NCI-H1417 (cell line): ENCODE measurements around the gene DIP2C.

Experiments
- DNase-seq, 3 experiments: peaks; one replicate each; lab custom pipeline; 2025; lab: John Stamatoyannopoulos, UW

Gene DIP2C

DNA sequence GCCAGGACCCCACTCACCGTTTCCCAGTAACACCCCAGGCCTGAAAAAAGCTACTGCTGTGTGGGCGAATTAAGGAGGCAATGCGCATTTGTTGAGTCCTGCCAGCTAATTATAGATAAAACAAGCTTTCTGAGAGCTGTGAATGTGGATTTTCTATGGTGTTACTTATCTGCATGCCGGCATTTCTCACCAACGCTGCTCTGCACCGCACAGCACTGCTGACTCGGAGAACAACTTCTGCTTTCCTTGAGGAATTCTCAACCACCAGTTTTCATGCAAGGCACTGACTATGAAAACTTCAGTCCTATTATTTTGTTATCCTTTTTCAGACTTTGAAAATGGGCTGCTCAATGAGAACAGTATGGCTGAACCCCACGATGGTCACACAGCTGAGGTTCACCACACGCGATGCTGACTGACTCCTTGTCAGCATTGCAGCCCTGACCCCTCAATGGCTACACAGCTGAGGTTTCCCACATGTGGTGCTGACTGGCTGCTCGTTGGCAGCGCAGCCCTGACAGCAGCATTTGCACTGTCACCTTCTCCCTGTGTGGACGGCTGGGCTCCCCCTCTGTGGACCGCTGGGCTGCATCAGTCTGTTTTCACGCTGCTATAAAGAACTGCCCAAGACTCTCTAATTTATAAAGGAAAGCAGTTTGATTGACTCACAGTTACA lies 190.6 kb downstream of the DIP2C start:
- no peak for DNase-seq

DNA sequence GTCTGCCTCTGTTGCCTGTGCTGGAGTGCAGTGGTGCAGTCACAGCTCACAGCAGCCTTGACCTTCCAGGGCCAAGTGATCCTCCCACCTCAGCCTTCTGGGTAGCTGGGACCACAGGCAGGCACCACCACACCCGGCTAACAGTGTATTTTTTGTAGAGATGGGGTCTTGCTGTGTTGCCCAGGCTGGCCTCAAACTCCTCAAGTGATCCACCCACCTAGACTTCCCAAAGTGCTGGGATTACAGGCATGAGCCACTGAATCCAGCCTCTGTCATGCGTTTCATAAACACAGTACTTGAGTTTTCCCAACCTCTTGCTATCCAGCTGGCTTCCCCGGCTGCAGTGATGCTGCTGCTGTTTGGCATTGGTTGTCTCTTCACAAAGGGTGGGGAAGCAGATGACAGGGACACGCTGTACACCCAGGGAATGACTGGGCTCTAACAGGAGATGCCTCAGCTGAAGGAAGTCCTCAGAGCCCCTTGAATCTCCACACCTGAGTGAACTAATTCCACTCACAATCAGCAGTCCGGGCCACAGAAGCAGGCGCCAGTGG lies 191.5 kb downstream of the DIP2C start:
- DNase-seq: peak in 1 of 3 experiments; percentile 77

DNA sequence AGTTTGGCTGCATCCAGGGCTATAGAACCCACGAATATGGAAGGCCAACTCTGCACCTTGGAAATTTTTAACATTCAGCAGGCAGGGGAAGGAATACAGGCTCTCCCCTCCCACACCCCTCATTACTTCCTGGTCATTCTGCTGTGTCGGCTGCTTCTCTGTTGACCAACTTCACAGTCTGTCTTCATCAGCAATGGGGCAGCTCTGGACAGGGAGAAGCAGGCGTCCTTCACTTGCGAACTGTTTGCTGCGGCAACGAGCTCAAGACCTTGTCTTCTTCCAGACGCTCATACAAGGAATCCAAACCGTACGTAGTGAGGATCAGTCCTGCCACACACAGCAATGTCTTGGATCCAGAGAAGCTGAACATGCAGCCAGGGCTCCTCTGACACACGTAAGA lies 192.2 kb downstream of the DIP2C start:
- no peak for DNase-seq

DNA sequence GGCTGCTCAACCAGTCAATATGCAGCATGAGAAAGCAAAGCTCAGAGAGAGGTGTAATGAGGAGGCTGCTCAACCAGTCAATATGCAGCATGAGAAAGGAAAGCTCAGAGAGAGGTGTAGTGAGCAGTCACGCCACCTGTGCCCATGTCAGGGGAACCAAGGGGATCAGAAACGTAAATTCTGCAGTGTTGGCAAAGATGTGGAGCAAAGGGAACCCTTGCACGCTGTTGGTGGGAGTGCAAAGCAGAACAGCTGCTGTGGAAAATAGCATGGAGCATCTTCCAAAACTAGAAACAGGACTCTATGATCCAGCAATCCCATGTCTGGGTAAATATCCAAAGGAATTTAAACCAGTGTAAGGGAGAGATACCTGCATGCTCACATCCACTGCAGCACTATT lies 194.9 kb downstream of the DIP2C start:
- no peak for DNase-seq

DNA sequence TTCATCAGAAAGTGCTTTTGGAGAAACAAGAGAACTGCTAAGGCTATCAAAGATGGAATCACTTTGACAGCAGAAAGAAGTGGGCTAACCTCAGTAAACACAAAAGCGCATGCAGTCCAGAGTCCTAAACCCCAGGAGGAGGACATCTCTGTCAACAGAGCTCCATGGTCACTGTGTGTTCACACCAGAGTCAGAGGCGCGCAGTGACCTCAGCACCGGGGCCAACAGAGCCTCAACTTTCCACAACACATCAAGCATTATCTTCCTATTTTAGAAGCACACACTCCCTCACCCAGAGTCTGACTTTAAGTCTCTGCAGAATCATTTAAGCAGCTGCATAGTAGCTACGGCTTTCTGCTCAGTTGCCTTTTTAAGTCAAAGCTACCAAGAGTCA lies 195.3 kb downstream of the DIP2C start:
- no peak for DNase-seq

DNA sequence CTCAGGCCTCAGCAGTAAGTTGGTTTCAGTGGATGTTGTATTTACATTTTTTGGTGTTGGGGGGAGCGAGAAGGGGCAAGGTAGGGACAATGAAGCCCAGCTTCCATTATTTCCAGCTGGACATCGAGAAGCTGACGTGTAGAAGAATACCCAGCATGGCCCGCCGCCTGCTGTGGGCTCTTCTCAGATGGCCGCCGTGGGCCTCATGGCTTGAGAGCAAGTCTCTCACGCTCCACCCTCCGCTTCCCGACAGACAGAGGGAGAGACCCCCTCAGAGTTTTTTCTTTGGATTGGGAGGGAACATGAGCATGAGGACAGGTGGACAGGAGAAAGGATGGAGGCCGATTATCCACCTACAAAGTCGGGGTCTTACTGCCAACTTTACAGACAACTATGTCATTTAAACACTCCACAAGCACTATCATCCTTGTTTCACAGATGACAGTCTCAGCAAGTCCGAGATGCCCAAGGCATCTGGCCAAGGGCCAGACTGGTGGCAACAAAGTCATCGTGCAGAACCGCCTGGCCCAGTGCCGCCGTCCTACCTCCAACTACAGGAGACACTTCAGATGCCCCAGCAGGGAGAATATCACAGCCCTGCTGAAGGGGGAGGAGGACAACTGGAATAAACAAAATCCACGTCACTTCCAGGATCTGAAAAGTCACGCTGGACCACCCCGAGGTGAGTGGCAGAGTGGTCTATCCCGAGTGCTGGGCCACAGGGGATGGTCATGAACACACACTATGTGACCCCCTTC lies 195.9 kb downstream of the DIP2C start:
- DNase-seq: no peak

DNA sequence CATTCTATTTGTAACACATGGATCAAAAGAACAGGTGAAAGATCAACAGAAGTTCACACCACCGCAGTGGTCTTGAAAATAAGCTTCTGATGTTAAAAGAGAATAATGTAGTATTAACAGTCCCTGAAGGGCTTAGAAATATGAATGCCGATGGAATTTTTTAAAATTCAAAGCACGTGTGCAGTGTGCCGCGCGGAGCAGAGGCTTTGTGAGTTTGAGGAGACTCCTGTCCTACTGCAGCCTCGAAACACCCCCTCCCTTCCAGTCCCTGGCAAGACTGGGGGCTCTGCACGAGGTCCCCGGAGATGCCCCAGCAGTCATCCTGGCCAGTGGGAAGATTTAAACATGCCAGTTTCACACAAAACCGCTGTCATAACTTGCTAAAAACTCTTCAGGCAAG lies 196.6 kb downstream of the DIP2C start:
- DNase-seq: no peak

DNA sequence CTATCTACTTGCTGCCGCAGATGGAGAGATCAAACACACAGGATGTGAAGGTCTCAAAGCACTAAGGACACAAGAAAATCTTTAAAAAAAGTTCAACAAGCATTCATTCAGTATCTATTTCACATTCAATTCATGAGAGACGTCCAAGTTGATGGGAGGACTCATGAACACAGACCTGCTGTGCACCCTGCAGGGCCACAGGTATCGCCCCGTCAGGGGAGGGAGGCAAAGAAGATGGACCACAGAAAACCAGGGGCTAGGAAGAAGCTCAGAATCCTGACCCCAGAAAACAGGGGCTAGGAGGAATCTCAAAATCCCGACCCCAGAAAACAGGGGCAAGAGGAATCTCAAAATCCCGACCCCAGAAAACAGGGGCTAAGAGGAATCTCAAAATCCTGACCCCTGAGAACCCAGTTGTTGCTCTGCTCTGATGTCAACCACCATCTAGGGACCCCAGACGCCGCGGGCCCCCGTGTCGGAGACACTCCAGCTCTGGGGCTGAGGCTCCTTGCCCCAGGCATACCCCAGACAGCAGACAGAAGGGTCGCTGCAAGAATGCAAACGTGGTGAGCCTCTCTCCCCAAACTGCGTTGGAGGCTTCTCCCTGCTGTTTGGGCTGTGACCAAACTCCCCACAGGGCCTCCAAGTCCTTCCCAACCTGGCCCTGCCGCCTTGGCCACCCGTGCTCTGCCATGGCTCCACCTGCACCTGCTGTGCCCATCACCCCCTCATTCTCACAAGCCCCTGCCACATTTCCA lies 197.6 kb downstream of the DIP2C start:
- DNase-seq: no peak

DNA sequence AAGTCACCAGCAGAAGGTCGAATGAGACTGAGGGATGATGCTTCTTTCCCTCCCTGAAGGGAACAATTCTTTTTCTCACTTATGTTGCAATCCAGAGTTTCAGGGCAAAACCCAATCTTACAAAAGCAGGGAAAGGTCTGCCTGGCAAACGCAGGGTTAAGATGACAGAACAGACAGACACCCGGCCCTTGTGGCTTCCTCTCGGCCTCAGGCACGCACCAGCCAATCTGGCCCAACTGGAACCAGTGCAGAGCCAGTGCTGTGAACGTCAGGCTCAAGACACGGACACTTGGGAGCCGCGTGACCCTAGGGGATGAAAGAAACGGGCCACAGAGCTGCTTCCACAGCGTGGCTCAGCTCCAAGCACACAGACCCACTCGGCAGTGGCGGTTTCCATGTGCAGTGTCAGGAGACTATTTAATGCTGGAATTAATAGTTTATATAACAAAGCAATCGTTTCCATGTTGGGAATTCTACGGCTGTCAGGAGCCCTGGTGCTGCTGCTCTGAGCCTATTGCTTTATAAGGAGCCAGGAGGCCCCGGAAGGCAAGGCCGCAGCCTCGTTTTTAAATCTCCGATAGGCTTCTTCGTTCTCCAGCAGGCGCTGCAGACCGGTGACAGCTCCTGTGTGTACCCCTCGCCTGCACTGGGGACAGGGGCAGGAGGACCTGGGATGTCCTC lies 198.4 kb downstream of the DIP2C start:
- no peak for DNase-seq

DNA sequence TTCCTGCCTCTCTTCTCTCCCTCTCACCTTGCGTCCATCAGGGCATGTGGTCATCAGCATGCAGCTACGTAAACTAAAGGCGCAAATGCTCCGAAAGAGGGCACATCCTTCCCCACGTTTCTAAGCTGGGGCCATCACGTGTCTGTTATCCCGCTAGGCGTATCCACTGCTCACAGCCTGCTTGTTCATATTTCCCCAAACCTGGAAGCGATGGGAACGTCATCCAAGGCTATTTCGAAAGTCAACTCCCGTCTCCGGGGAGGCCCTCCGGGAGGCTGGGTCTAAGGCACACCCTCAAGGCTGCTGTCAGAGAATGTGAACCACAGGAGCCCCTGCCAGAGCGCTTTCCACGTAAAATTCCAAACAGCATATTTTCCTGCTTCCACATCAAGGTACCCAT lies 199.2 kb downstream of the DIP2C start:
- DNase-seq: no peak

DNA sequence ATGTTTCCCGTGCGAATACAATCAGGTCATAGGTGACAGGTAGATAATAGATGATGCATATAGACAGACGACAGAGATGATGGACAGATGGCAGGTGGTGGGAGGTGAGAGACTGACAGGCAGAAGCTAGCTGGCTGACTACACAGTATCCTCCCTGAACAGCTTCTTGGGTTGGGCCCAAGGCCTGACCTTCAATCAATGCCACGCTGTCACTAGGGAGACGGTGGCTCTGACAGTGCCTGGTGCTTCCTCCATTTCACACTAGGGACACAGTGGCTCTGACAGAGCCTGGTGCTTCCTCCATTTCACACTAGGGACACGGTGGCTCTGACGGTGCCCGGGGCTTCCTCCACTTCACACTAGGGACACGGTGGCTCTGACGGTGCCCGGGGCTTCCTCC lies 200.1 kb downstream of the DIP2C start:
- no peak for DNase-seq

DNA sequence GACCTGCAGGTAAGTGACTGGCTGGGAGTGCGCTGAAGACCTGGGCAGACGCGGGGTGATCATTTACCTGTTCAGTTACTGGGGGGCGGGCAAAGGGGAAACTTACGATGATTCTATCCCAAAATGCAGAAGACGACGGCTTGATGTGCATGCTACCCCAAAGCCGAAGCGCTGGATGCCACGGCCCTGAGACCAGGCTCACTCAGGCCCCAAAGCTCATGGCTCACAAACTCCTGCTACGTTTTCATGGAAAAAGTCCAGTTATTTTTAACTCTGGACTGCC lies 200.6 kb downstream of the DIP2C start:
- no peak for DNase-seq

DNA sequence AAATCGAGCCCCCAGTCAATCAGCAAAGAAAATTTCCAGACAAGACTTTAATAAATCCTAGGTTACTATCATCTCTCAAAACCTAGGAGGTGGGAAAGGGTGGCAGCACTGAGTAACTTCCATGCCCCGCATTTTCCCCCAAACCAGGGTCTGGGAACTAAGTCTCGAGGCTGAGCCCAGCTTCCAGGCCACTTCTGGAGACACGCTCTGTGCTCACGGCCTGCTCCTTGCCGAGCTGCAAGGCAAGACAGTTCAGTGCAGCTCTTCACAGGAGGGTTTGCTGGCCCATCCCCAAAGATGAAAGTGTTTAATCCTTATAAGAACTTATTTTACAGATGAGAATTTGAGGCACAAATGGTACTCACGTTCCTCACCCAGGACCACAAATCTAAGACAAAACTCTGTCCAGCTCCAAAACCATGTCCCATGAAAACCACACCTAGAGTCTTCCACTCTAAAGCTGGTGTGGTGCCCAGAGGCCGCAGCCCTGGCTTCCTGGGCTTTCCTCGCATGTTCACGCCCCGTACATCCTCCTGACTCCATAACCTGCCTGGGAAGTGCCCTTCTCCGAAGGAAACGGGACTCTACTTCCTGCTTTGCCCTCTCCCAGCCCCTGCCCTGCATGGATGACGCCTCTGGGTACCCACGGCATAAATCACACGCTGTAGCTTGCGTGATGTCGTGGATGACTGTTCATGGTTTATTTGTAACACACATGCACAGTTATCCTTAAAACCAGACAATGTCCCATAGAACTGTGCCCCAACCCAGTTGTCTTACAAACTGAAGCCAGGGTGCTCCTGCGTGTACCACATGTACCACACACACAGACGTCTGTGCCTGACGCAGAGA lies 201.2 kb downstream of the DIP2C start:
- no peak for DNase-seq

DNA sequence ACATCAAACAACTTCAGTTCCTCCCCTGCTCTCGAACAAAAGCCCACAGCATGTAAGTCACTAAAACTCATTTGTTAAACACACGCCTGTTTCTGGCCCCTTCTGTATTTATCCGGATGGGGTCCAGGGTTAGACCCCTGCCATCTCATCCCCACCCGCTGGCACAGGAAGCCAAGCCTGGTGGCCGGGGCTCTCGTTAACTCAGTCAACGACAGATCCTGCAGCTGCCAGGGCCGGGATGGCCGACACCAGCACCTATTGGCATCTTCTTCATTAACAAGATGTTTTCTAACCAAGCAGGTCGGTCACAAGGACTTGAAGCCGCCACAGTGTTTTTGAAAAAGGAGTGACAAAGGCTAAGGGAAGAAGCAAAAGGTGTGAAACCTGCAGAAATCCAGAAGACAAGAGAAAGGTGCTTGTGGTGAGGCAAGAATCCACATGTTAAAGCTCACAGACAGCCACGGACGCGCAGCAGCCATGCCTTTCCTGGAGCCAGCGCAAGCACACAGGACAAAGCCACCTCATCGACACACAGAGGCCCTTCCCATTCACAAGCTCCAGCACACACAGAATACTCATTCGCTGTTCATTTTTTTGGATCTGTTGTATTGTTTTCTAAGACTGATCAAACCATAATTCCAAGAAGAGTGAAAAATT lies 202.7 kb downstream of the DIP2C start:
- peak in 1 of 3 experiments; percentile 30 for DNase-seq

DNA sequence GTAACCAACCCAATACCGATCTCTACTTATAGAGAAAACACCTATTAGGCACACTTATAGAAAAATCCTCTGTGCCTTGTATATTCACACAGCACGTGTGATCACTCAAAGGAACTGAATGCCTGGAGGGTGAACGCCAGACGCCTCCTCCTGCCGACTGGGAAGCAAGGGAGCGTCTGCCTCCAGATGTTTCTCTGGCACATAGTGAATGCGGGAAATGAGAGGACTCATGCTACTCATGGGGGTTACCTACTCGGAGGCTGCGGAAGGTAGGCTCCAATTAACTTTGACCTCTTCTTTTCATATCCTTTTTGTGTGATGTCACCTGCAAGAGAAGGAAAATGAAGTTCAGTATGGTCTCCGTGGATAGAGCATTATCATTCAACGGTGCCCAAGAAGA lies 203.3 kb downstream of the DIP2C start:
- DNase-seq: peak in 2 of 3 experiments; percentile 3 to 30

DNA sequence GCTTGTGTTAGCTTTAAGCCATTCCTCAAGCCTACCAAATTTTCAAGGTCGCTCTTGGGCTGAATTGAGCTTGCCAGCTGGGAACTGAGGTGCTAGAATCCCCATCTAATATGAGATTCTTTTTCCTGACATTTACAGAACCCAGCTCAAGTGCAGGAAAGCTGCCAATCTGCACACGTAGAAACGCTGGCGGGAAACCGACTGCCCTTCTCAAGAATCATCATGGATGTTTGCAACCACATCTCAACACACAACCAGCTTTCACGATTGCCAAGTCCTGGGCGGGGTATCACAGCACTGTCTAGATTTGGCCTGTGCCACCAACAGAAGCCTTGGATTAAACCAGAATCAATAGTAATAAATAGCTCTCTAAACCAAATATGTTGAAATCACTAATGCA lies 203.7 kb downstream of the DIP2C start:
- DNase-seq: peak in 2 of 3 experiments; percentile 18 to 47

DNA sequence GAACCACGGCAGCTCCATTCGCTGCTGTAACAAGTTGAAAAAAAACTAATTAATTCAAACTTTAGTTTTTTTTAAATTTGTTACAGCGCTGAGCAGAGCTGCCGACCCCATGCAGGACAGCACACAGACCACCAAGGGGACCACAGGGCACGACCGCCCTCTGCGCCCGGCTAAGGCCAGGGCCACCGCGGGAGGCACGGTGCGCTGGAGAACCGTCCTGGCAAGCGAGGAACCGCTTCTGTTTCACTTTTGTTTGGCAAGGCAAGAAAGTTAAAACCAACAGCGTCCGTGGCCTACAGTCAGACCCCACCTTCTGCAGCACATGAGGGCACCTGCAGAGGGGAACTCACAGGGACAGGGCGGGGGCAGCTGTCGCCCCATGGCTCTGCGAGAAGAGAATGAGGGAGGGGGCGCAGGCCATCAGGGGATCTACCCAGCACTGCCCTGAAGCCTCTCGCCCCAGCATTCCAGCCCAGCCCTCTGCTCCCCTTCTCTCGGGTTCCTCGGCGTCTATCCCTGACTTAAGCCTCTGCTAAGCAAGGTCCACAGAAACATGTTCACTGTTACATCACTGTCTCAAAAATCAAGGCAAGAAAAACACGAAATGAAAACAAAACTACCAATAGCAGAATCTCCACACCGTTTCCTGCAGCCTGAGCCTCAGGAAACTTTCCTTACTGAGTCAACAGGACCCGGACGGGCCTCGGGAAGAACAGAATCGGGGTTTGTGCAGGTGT lies 204.4 kb downstream of the DIP2C start:
- peak in 2 of 3 experiments; percentile 18 to 27 for DNase-seq

DNA sequence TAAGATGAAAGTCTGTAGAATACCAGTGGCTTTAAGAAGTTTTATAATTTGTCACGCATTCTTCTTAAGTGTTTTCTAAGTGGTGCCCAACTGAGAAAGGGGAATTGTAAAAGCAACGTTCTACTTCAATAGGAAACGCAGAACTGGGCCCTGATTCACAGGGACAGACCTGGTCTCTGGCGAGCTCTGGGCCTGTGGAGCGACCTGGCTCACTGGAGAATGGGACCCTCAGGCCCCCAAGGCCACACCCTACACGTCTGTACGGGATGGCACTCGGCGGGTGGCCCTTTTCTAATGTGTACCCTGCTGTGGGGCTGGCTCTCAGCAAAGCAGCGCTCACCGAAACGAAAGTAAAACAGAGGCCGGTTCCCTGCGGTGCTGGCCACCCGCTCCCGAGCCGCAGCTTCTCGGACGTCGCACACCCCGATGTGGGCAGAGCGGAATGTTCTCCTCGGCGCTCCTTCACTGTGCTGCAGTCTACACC lies 205.0 kb downstream of the DIP2C start:
- DNase-seq: peak; percentile 30 to 65 (median 65)

DNA sequence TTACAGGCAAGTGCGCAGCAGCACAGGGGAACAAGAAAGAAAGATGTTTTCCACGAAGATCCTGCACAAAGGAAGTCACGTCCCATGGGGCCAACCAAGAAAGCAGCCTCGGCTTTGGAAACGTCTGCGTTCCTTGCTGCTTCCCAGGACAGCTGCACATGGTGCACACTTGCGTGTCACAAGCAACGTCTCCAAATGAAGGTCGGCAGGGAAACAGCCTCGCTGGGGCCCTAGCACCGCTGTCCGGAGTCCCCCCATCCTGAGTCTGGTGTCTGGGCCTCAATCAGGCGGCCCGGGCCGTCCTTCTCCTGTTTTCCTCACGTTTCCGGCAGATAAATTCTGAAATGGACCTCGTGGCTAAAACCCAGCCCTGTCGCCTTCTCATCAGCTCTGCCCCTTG lies 206.2 kb downstream of the DIP2C start:
- DNase-seq: no peak

DNA sequence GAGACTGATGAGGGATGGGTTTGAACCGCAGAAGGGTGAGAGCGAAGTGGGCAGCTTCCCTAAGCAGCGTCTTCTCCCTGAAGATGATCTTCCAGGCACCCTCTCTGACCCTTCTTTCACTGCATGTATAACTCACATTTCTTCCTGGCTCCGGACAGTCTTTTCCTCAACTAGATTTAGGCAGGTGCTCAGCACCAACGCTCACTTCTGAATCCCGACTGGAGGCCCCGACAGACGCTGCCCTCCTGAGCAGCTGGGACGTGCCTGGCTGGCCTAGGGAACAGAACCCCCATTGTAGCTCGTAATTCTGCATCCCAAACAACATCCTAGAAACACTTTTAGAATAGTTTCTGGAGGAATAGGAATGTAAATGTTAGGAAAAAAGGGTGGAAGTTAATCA lies 206.6 kb downstream of the DIP2C start:
- no peak for DNase-seq
